Liver (tissue), 9 donors: ENCODE results near the gene TM4SF1. TPM values are rescaled to one million over a fixed set of nuclear protein-coding genes. Genes with fewer than 3 reads are reported as not detected.

Experiments
- DNase-seq: peaks from one replicate; pipeline ENCODE4 v3.0.0-alpha.2; 2017; ENCODE audit warnings: low spot score
- H3K27ac ChIP-seq, 2 donors: one replicate each; pipeline ENCODE4 v1.7.0; 2013; ENCODE audit warnings: inconsistent platforms in 2 of 2, low read length in 2 of 2, control low read depth in 1 of 2, low read depth in 1 of 2, mild to moderate bottlenecking in 1 of 2
- H3K27me3 ChIP-seq, 4 donors: one replicate each; pipeline versions ENCODE4 v1.6.1 to v1.7.0; 2013; ENCODE audit warnings: low read length in 3 of 4, inconsistent platforms in 1 of 4, mild to moderate bottlenecking in 1 of 4, moderate library complexity in 1 of 4; ENCODE audit not compliant: control insufficient read depth in 4 of 4, insufficient read depth in 4 of 4
- H3K36me3 ChIP-seq, 4 donors: one replicate each; pipeline versions ENCODE4 v1.6.1 to v1.7.0; 2013; ENCODE audit warnings: low read length in 3 of 4, mild to moderate bottlenecking in 3 of 4, low read depth in 1 of 4, moderate library complexity in 1 of 4; ENCODE audit not compliant: control insufficient read depth in 4 of 4, insufficient read depth in 3 of 4
- H3K4me1 ChIP-seq, 4 donors: one replicate each; pipeline versions ENCODE4 v1.6.1 to v1.7.0; 2013; ENCODE audit warnings: low read length in 3 of 4, mild to moderate bottlenecking in 3 of 4, moderate library complexity in 1 of 4; ENCODE audit not compliant: control insufficient read depth in 4 of 4, insufficient read depth in 4 of 4
- H3K4me3 ChIP-seq, 3 donors: one replicate each; pipeline versions ENCODE4 v1.6.1 to v1.7.0; 2013; ENCODE audit warnings: low read length in 3 of 3, control low read depth in 1 of 3, low read depth in 1 of 3, mild to moderate bottlenecking in 1 of 3
- H3K9ac ChIP-seq, 2 donors: one replicate each; pipeline ENCODE4 v1.7.0; 2013; ENCODE audit warnings: low read length in 2 of 2, mild to moderate bottlenecking in 2 of 2, moderate library complexity in 2 of 2, control low read depth in 1 of 2, low read depth in 1 of 2
- H3K9me3 ChIP-seq, 4 donors: one replicate each; pipeline versions ENCODE4 v1.6.1 to v1.7.0; 2013; ENCODE audit warnings: low read length in 3 of 4; ENCODE audit not compliant: control insufficient read depth in 4 of 4
- ATF3 ChIP-seq: IDR thresholded peaks from 2 replicates; pipeline ENCODE4 v1.6.1; 2016; ENCODE audit warnings: antibody characterized with exemption
- CTCF ChIP-seq: fragments of 150-350 bp; IDR thresholded peaks from 2 replicates; pipeline ENCODE4 v1.5.1; 2017; ENCODE audit warnings: improper control_type of control experiment, low read depth, low read length; ENCODE audit not compliant: missing input control
- EGR1 ChIP-seq, 2 donors: IDR thresholded peaks; 2 replicates each; pipeline ENCODE4 v1.6.1; 2016 to 2018; ENCODE audit warnings: antibody characterized with exemption in 2 of 2, low read depth in 2 of 2
- FOXA1 ChIP-seq: IDR thresholded peaks from 2 replicates; pipeline ENCODE4 v1.6.1; 2016; ENCODE audit warnings: antibody characterized with exemption
- FOXA2 ChIP-seq: IDR thresholded peaks from 2 replicates; pipeline ENCODE4 v1.6.1; 2016; ENCODE audit warnings: antibody characterized with exemption
- GABPA ChIP-seq, 2 donors: IDR thresholded peaks in 1 of 2; conservative IDR thresholded peaks in 1 of 2; 2 replicates each; pipeline ENCODE4 v1.6.1; 2016; ENCODE audit warnings: antibody characterized with exemption in 2 of 2, mild to moderate bottlenecking in 1 of 2, moderate library complexity in 1 of 2
- HNF4G ChIP-seq: IDR thresholded peaks from 2 replicates; pipeline ENCODE4 v1.6.1; 2016; ENCODE audit warnings: antibody characterized with exemption
- JUND ChIP-seq, 2 donors: IDR thresholded peaks; 2 replicates each; pipeline ENCODE4 v1.6.1; 2016; ENCODE audit warnings: antibody characterized with exemption in 2 of 2
- MAX ChIP-seq: IDR thresholded peaks from 2 replicates; pipeline ENCODE4 v1.6.1; 2016; ENCODE audit warnings: antibody characterized with exemption
- NR2F2 ChIP-seq: IDR thresholded peaks from 2 replicates; pipeline ENCODE4 v1.6.1; 2016; ENCODE audit warnings: antibody characterized with exemption
- RAD21 ChIP-seq, 2 donors: IDR thresholded peaks; 2 replicates each; pipeline ENCODE4 v1.6.1; 2016; ENCODE audit warnings: antibody characterized with exemption in 2 of 2, mild to moderate bottlenecking in 2 of 2
- REST ChIP-seq: IDR thresholded peaks from 2 replicates; pipeline ENCODE4 v1.6.1; 2016; ENCODE audit warnings: antibody characterized with exemption, mild to moderate bottlenecking
- RXRA ChIP-seq, 2 donors: IDR thresholded peaks; 2 replicates each; pipeline ENCODE4 v1.6.1; 2017 to 2018; ENCODE audit warnings: antibody characterized with exemption in 2 of 2, mild to moderate bottlenecking in 1 of 2
- SP1 ChIP-seq: IDR thresholded peaks from 2 replicates; pipeline ENCODE4 v1.6.1; 2018; ENCODE audit warnings: antibody characterized with exemption, mild to moderate bottlenecking
- TAF1 ChIP-seq: conservative IDR thresholded peaks from 2 replicates; pipeline ENCODE4 v1.6.1; 2016; ENCODE audit warnings: antibody characterized with exemption, mild to moderate bottlenecking
- YY1 ChIP-seq: IDR thresholded peaks from 2 replicates; pipeline ENCODE4 v1.6.1; 2016; ENCODE audit warnings: antibody characterized with exemption, mild to moderate bottlenecking
- ZBTB33 ChIP-seq: IDR thresholded peaks from 2 replicates; pipeline ENCODE4 v1.6.1; 2016; ENCODE audit warnings: antibody characterized with exemption
- WGBS: extraction: QIAGEN DNeasy Blood & Tissue Kit; methylation state at CpG from one replicate; pipeline ENCODE4 v1.1.7; 2013; 5-methylcytosine and 5-hydroxymethylcytosine counted together
- polyA plus RNA-seq, 2 donors: library from polyadenylated mRNA; stranded (reverse) in 1 of 2; unstranded in 1 of 2; fragments of 200-250 nt in 1 of 2; fragments of >200 nt in 1 of 2; fragmentation: Nextera tagmentation in 1 of 2; extraction: Ambion mirVana in 1 of 2; gene quantifications; one replicate each; pipeline versions ENCODE4 v1.2.1 to v1.2.3, GENCODE V29; 2013 to 2015
- total RNA-seq, 2 donors: library from RNA; depleted of rRNA; stranded (reverse); fragments of >200 nt; gene quantifications; one replicate each; pipeline ENCODE4 v1.2.3, GENCODE V29; 2014
- donor health status: healthy.
- donor health status: healthy.
- donor health status: healthy.
- donor health status: healthy.
- donor health status: healthy.

TM4SF1 gene
- total and polyA plus RNA-seq, 4 donors: 20.0 to 31.5 (median 25.1) TPM

GRCh38 chr3:149417727-149418126, 40.3 kb upstream of the TM4SF1 start:
- WGBS: 57% methylated on average over 2 of the region's 2 CpGs
- Histone ChIP-seq H3K36me3 (no peaks in the 10 kb centered on the region), H3K9ac (peak overlapping the region in 1 of 2 donors; percentile 58), H3K9me3 (no peaks in the 10 kb centered on the region), H3K27ac (peak overlapping the region in 1 of 2 donors; percentile 23), H3K4me1 (peaks cover 0 to 3% (median 0%) of the 10 kb centered on the region in 4 donors), H3K4me3 (no peak overlapping the region), H3K27me3 (no peaks in the 10 kb centered on the region)
- TF ChIP-seq RXRA (IDR thresholded peaks at IDR 0.05) (no peak), JUND (IDR thresholded peaks at IDR 0.05) (no peak), MAX (peak; percentile 11), RAD21 (IDR thresholded peaks at IDR 0.05) (no peak), TAF1 (no peak), ATF3 (no peak), FOXA1 (no peak), EGR1 (IDR thresholded peaks at IDR 0.05; ENCODE audit: low read depth in 2 of 2) (no peak)
- no peak for DNase-seq

- H3K36me3 ChIP-seq: no peaks in the 10 kb centered on the region
- H3K27ac ChIP-seq: peak overlapping the region; percentile 23 to 32
- no peak for TF ChIP-seq NR2F2
- TF ChIP-seq GABPA (IDR thresholded peaks at IDR 0.05 in 1 of 2, conservative IDR thresholded peaks at IDR 0.05 in 1 of 2): no peak
- TF ChIP-seq SP1: no peak
- TF ChIP-seq TAF1: no peak
- no peak for TF ChIP-seq ATF3
- TF ChIP-seq HNF4G: no peak
- TF ChIP-seq RAD21 (IDR thresholded peaks at IDR 0.05): no peak
- no peak for TF ChIP-seq YY1
- TF ChIP-seq FOXA2: no peak
- no peaks in the 10 kb centered on the region for H3K9me3 ChIP-seq
- 36% methylated on average over 3 of the region's 3 CpGs for WGBS
- H3K27me3 ChIP-seq: no peaks in the 10 kb centered on the region
- H3K4me3 ChIP-seq: peak overlapping the region in 2 of 3 donors; percentile 13 to 35
- H3K9ac ChIP-seq: peak overlapping the region in 1 of 2 donors; percentile 58
- DNase-seq: no peak
- peaks cover 0 to 3% (median 0%) of the 10 kb centered on the region in 4 donors for H3K4me1 ChIP-seq
These were observed 39.7 kb upstream of the TM4SF1 start for GRCh38 chr3:149417174-149417573.

- Histone ChIP-seq H3K27me3 (no peaks in the 10 kb centered on the region), H3K9ac (no peak overlapping the region), H3K27ac (no peak overlapping the region), H3K36me3 (no peaks in the 10 kb centered on the region), H3K9me3 (no peaks in the 10 kb centered on the region), H3K4me1 (peaks cover 0 to 3% (median 0%) of the 10 kb centered on the region in 4 donors), H3K4me3 (no peak overlapping the region)
- no peak for DNase-seq
- TF ChIP-seq ZBTB33 (no peak), FOXA2 (no peak), RAD21 (IDR thresholded peaks at IDR 0.05) (no peak), ATF3 (no peak), TAF1 (no peak), YY1 (no peak), FOXA1 (no peak), JUND (IDR thresholded peaks at IDR 0.05) (no peak), CTCF (no peak), RXRA (IDR thresholded peaks at IDR 0.05) (no peak), GABPA (IDR thresholded peaks at IDR 0.05 in 1 of 2, conservative IDR thresholded peaks at IDR 0.05 in 1 of 2) (no peak), REST (no peak), HNF4G (no peak)
- 85% methylated on average over 2 of the region's 2 CpGs for WGBS
These were observed 38.0 kb upstream of the TM4SF1 start for GRCh38 chr3:149415484-149415883.
